ENCODE results near the gene CLN5. TPM values are rescaled to one million over a fixed set of nuclear protein-coding genes. Genes with fewer than 3 reads are reported as not detected.
"Not testable (repeated sequence)": the region's sequence is repeated elsewhere in the genome, so short reads cannot be mapped to it uniquely, and the experiment has no call there.

Gene CLN5
- 13.4 TPM for total RNA-seq
- long read RNA-seq, full-length matches to known transcripts, result 23 of 26 reads
- long read RNA-seq, partial matches to known transcripts, result 1 of 26 reads
- long read RNA-seq, other reads (novel, unspliced or antisense), result 2 of 26 reads

DNA sequence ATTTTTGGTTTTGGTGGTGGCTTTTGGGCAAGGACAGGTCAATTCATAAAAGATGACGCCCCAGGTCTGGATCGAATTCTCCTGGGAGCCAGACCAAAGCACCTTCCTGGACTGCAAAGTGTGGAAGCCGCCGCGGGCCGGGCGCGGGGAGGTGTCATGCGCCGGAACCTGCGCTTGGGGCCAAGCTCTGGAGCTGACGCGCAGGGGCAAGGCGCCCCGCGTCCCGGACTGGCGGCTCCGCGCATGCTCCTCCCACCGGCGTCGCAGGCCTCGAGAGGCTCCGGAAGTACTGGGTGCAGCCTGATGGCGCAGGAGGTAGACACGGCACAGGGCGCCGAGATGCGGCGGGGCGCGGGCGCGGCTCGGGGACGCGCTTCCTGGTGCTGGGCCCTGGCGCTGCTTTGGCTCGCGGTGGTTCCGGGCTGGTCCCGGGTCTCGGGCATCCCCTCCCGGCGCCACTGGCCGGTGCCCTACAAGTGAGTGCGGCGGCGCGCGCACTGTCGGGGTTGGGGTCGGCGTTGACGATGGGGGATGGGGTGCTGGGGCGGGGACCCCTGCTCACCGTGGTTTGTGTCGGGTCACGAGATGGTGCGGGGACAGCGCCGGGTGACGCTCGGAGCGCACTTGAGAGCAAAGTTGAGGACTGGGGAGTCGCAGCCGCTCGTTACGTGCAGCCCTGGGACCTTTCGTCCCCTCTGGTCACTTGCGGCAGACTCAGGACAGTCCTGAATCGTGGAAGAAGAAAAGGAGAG, at the start of gene CLN5:
Gene CLN5 (plus strand): TSS at position 286 of the 752 bp plus-strand sequence. CDS start 18 bp downstream, at position 304.
- intact Hi-C loops (cut with DNase I), result loop anchor here (1.0 kb wide), 1 partner anchor 34 kb away; no protein-coding TSS in a partner anchor
- peak; percentile 96 for DNase-seq (ENCODE audit: low spot score)

DNA sequence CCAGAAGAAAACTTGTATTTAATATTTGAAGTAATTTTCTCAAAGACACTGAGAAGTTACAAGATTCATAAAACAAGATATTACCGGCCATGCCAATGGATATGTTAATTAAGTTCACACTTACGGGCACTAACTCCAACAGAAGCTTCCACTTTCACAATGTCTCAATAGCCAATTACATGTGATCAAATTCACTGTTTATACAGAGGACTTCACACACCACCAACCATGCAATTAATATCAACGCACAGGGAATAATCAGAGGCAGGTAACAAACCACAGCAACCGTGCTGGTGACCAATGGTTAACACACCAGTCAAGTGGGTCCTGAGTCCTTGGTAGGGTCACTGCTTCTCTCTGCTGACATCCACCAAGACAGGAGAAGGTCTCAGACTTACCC, 49.5 kb upstream of the CLN5 start:
- DNase-seq (ENCODE audit: low spot score), result no peak
- intact Hi-C loops (cut with DNase I), result no loop called here

DNA sequence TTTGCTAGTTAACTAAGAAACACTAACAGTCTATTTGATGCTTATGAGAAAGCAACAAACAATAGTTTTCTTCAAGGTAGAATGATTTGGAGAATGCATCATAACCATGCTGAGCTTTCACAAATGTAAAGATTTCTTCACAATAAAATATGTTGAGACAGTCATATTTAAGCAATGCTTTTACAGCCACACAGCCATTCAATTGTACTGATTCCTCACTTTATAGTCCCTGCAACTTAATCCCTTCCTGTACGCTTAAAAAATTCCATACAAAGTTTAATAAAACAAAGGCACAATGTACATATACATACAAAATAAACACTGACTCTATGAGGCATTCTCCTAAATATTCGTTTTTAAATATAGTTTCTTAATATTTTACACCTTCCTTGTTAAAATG, 48.2 kb upstream of the CLN5 start:
- intact Hi-C loops (cut with DNase I), result no loop called here
- no peak for DNase-seq (ENCODE audit: low spot score)

GRCh38 chr13:76944456-76944855, 47.4 kb upstream of the CLN5 start:
- no peak for DNase-seq (ENCODE audit: low spot score)
- intact Hi-C loops (cut with DNase I), result no loop called here

DNA sequence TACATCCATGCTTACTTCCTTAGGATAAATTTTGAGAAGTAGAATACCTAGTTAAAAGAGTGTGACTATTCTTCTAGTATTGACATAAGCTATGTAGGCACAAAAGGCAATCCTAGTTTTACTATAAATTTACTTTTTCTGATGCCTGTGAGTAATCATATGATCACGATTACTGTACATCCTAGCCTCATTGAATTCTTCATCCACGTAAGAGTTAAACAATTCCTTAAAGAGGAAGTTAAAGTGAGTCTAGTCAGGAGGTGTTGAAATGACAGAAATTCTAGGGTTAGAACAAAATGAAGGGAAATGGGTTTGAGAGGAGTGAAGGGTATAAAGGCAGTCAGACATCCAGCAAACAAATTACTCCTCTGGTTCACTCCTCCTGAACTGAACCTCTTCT, 43.7 kb upstream of the CLN5 start, which contains the start of gene ACOD1:
Gene ACOD1 (plus strand): TSS at position 363 of the 400 bp plus-strand sequence. CDS start 48 bp downstream, outside the sequence.
- no peak for DNase-seq (ENCODE audit: low spot score)
- intact Hi-C loops (cut with DNase I), result no loop called here

GRCh38 chr13:76950101-76950500, 41.8 kb upstream of the CLN5 start:
- intact Hi-C loops (cut with DNase I), result no loop called here
- no peak for DNase-seq (ENCODE audit: low spot score)

GRCh38 chr13:76953968-76954367, 37.9 kb upstream of the CLN5 start:
- no peak for DNase-seq (ENCODE audit: low spot score)
- intact Hi-C loops (cut with DNase I), result no loop called here

DNA sequence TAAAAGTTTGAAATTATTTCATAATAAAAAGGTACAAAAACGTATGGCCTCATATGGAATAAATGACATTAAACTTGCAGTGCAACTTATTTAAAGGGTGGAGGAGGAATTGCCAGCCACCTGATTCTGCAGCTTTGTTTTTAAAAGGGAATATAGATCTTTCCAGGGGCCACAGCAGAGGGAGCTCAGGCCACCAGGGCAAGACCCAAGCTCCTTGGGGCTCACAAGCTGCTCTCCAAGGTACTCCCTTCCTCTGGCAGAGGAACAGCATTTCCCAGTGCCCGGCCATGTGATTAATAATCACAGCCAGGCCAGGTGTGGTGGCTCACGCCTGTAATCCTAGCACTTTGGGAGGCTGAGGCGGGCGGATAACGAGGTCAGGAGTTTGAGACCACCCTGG, 37.3 kb upstream of the CLN5 start:
- intact Hi-C loops (cut with DNase I), result no loop called here
- DNase-seq (ENCODE audit: low spot score), result no peak

DNA sequence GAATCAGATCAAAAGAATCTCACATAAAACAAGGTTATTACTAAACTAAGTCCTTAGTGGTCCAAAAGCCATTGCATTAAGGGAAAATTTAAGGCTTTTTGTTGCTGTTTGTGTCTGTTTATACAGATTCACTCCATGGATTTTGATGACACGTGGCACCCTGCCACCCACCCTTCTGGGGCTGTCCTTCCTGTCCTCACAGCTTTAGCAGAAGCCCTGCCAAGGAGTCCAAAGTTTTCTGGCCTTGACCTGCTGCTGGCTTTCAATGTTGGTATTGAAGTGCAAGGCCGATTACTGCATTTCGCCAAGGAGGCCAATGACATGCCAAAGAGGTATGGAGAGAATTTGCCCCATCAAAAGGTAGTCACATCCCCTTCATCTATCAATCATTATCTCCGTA, 36.7 kb upstream of the CLN5 start:
- no peak for DNase-seq (ENCODE audit: low spot score)
- intact Hi-C loops (cut with DNase I), result no loop called here

GRCh38 chr13:76955661-76956060, 36.2 kb upstream of the CLN5 start:
- DNase-seq (ENCODE audit: low spot score), result no peak
- intact Hi-C loops (cut with DNase I), result no loop called here

DNA sequence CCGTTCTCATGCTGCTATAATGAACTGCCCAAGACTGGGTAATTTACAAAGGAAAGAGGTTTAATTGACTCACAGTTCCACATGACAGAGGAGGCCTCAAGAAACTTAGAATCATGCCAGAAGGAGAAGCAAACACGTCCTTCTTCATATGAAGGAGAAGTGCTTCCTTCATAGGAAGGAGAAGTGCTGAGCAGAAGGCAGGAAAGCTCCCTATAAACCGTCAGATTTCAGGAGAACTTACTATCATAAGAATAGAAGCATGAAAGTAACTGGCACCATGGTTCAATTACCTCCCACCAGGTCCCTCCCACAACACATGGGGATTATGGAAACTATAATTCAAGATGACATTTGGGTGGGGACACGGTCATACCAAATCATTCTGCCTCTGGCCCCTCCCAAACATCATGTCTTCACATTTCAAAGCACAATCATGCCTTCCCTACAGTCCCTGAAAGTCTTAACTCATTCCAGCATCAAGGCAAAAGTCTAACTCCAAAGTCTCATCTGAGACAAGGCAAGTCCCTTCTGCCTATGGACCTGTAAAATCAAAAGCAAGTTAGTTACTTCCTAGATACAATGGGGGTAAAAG, 32.9 kb upstream of the CLN5 start:
- no peak for DNase-seq (ENCODE audit: low spot score)
- intact Hi-C loops (cut with DNase I), result no loop called here

DNA sequence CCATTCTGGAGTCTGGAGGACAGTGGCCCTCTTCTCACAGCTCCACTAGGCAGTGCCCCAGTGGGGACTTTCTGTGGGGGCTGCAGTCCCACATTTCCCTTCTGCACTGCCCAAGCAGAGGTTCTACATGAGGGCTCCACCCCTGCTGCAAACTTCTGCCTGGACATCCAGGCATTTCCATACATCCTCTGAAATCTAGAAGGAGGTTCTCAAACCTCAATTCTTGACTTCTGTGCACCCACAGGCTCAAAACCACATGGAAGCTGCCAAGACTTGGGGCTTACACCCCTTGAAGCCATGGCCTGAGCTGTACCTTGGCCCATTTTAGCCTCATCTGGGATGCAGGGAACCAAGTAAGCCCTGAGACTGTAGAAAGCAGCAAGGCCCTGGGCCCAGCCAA, 32.1 kb upstream of the CLN5 start:
- intact Hi-C loops (cut with DNase I); DNase-seq (ENCODE audit: low spot score): not testable (repeated sequence)

DNA sequence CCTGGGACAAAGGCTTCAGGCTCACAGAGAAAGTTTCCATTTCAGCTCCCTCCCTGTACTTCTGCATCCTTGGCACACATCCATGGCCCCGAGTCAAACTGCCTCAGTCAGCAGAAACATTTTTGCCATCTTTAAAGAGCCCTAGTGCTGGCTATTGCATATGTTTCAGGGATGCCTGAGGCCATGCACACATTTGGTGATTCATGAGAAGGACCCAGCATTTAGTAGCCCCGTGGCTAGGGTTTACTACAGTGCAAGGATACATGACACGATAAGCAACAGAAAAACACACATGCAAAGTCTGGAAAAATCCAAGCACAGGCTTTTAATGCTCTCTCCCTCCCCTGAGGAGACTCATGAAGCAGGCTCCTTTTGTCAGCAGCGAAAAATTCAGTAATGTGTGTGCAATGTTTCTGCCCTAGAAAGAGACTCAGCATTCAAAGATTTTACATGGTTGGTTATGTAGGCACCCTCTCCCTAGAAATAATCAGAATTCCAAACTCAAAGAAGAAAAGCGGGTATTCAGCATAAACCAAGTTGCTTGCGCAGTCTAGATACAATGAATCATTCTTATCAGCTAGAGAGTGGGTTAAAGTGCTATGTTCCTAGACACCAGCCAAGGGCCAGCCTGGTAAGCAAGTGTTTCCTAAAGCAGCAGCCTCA, 26.0 kb upstream of the CLN5 start:
- DNase-seq (ENCODE audit: low spot score), result no peak
- intact Hi-C loops (cut with DNase I), result no loop called here

GRCh38 chr13:76967031-76967430, 24.9 kb upstream of the CLN5 start:
- no peak for DNase-seq (ENCODE audit: low spot score)
- intact Hi-C loops (cut with DNase I), result no loop called here

DNA sequence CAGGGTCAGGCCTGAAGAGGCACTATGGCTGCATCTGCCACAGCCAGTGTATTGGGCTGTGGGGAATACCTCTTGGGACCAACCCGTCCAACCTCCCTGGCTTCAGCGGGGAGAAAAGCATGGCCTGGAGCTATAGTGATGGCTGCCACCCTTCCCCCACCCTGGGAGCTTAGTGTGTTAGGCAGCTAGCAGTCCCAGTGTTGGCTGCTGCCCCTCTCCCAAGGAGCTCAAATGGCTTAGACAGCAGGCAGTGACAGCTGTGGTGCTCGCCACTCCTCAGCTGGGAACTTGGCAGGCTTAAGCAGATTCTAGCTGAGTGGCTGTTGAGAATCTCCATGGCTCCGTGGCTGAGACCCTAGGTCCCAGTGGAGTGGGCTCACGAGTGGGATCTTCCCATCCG, 23.8 kb upstream of the CLN5 start:
- intact Hi-C loops (cut with DNase I), result no loop called here
- DNase-seq (ENCODE audit: low spot score), result no peak

- DNase-seq (ENCODE audit: low spot score), result no peak
- intact Hi-C loops (cut with DNase I), result loop anchor here (10.0 kb wide), 1 partner anchor 1095 kb away; no protein-coding TSS in a partner anchor
Observed at GRCh38 chr13:76969488-76970365, 22.2 kb upstream of the CLN5 start.

DNA sequence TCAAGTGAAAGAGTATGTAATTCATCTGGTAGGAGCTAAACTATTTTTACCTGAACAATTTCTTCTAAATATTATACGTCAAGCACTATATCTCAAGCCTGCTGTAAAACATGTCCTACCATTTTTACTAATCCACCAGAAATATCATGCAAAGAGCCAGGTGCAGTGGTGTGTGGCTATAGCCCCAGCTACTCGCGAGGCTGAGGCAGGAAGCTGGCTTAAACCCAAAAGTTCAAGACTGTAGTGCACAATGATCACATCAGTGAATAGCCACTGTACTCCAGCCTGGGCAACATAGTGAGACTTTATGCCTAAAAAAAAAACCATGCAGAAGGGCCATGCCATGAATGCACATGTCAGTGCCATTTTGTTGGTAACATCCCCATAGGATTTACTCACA, 20.7 kb upstream of the CLN5 start:
- intact Hi-C loops (cut with DNase I), result loop anchor here (10.0 kb wide), 1 partner anchor 1096 kb away; no protein-coding TSS in a partner anchor
- DNase-seq (ENCODE audit: low spot score), result no peak

- DNase-seq (ENCODE audit: low spot score), result no peak
- intact Hi-C loops (cut with DNase I), result loop anchor here (10.0 kb wide), 1 partner anchor 1097 kb away; no protein-coding TSS in a partner anchor
Observed at GRCh38 chr13:76971851-76972829, 19.7 kb upstream of the CLN5 start.
